K562 (cell line): ENCODE results near the gene VWA3B.

ENCODE experiments used
- FOXA3 ChIP-seq, 2 experiments: fragments of 450-650 bp in 1 of 2; sonication (generic) in 1 of 2; formaldehyde crosslinking; IDR thresholded peaks in 1 of 2; conservative IDR thresholded peaks in 1 of 2; 2 replicates each; pipeline versions ENCODE4 v1.4.0 to v1.8.0; 2020 to 2022; ENCODE audit warnings: mild to moderate bottlenecking in 2 of 2, missing genetic modification reagents in 1 of 2
- KDM1A ChIP-seq, 2 experiments: fragments of 450-650 bp; IDR thresholded peaks; 2 replicates each; pipeline ENCODE4 v1.6.1; 2016; ENCODE audit warnings: mild to moderate bottlenecking in 2 of 2
- NR2C2 ChIP-seq, 2 experiments: fragments of 200-800 bp in 1 of 2; sonication (Bioruptor generic) in 1 of 2; sonication (generic) in 1 of 2; formaldehyde crosslinking in 1 of 2; IDR thresholded peaks; 2 replicates each; pipeline versions ENCODE4 v1.6.1 to v1.8.0; 2016 to 2022; ENCODE audit warnings: mild to moderate bottlenecking in 1 of 2, missing compliant biosample characterization in 1 of 2, missing genetic modification characterization in 1 of 2, missing genetic modification reagents in 1 of 2
- SETDB1 ChIP-seq: IDR thresholded peaks from one replicate; pipeline ENCODE4 v1.6.1; 2012; ENCODE audit warnings: low read length, control low read depth, inconsistent platforms
- SMARCC2 ChIP-seq: fragments of 450-650 bp; IDR thresholded peaks from 2 replicates; pipeline ENCODE4 v1.6.1; 2017; ENCODE audit warnings: antibody characterized with exemption, moderate library complexity, mild to moderate bottlenecking, low read depth
- SRSF7 ChIP-seq: fragments of 200-400 bp; formaldehyde crosslinking; optimal IDR thresholded peaks from 2 replicates; pipeline ENCODE3; 2017; ENCODE audit warnings: mild to moderate bottlenecking, low read depth, low read length
- ZNF184 ChIP-seq: sonication (generic); formaldehyde crosslinking; IDR thresholded peaks from 2 replicates; pipeline ENCODE4 v1.5.0; 2020; ENCODE audit warnings: missing genetic modification reagents
- ZNF253 ChIP-seq: fragments of 250-450 bp; sonication (Bioruptor Pico); conservative IDR thresholded peaks from 2 replicates; pipeline ENCODE4 v1.6.1; 2021; ENCODE audit warnings: mild to moderate bottlenecking
- TF ChIP-seq, protein P1 (sequence below): fragments of 450-650 bp; conservative IDR thresholded peaks from 2 replicates; pipeline ENCODE4 v1.6.1; 2016; ENCODE audit warnings: missing genetic modification characterization, low read depth, mild to moderate bottlenecking, control low read depth, missing compliant biosample characterization
- TF ChIP-seq, protein P2 (sequence below): sonication (generic); formaldehyde crosslinking; IDR thresholded peaks from 2 replicates; pipeline ENCODE4 v1.9.0; 2022; ENCODE audit warnings: mild to moderate bottlenecking, missing genetic modification reagents
- TF ChIP-seq, protein P3 (sequence below): fragments of 450-650 bp; IDR thresholded peaks from 2 replicates; pipeline ENCODE4 v1.6.1; 2016; ENCODE audit warnings: low read depth
- TF ChIP-seq, protein P4 (sequence below), 3 experiments: IDR thresholded peaks in 2 of 3; conservative IDR thresholded peaks in 1 of 3; 2 replicates each; pipeline ENCODE4 v1.5.1; 2011 to 2012; ENCODE audit warnings: low read length in 3 of 3, mild to moderate bottlenecking in 3 of 3, control low read depth in 2 of 3, improper control_type of control experiment in 1 of 3, inconsistent platforms in 1 of 3, low read depth in 1 of 3, mixed read lengths in 1 of 3, moderate library complexity in 1 of 3; ENCODE audit not compliant: insufficient read depth in 2 of 3

DNA sequence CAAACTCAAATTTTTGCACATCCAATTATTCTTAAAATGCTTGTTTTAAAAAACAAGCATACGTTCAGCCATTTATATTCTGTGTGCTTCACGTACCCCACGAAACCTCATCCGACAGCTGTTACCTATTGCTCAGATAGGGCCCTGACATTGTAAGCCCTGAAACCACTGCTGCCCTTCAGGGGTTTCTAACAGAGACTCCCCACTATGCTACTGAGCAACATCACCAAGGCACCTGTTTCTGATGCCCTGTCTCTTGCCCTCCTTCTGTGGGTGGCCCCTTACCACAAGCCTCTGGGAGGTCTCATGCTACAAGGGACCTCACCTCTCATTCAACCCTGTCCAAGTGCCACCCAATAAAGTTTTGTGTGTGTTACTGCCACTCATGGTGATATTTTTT, 240.8 kb downstream of the VWA3B start:
- no peak for TF ChIP-seq FOXA3 (CRISPR knock-in tag; conservative IDR thresholded peaks at IDR 0.05 in 1 of 2, IDR thresholded peaks at IDR 0.05 in 1 of 2)
- no peak for TF ChIP-seq SETDB1
- TF ChIP-seq, protein P1, sequence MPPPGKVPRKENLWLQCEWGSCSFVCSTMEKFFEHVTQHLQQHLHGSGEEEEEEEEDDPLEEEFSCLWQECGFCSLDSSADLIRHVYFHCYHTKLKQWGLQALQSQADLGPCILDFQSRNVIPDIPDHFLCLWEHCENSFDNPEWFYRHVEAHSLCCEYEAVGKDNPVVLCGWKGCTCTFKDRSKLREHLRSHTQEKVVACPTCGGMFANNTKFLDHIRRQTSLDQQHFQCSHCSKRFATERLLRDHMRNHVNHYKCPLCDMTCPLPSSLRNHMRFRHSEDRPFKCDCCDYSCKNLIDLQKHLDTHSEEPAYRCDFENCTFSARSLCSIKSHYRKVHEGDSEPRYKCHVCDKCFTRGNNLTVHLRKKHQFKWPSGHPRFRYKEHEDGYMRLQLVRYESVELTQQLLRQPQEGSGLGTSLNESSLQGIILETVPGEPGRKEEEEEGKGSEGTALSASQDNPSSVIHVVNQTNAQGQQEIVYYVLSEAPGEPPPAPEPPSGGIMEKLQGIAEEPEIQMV, result no peak
- TF ChIP-seq ZNF253 (CRISPR knock-in tag), result no peak
- no peak for TF ChIP-seq SRSF7
- TF ChIP-seq, protein P2, sequence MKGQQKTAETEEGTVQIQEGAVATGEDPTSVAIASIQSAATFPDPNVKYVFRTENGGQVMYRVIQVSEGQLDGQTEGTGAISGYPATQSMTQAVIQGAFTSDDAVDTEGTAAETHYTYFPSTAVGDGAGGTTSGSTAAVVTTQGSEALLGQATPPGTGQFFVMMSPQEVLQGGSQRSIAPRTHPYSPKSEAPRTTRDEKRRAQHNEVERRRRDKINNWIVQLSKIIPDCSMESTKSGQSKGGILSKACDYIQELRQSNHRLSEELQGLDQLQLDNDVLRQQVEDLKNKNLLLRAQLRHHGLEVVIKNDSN, result no peak
- no peak for TF ChIP-seq SMARCC2
- no peak for TF ChIP-seq NR2C2 (CRISPR knock-in tag; IDR thresholded peaks at IDR 0.05)
- no peak for TF ChIP-seq NR2C2 (tag; IDR thresholded peaks at IDR 0.05)
- no peak for TF ChIP-seq ZNF184 (CRISPR knock-in tag)
- no peak for TF ChIP-seq KDM1A (IDR thresholded peaks at IDR 0.05)
- TF ChIP-seq, protein P3, sequence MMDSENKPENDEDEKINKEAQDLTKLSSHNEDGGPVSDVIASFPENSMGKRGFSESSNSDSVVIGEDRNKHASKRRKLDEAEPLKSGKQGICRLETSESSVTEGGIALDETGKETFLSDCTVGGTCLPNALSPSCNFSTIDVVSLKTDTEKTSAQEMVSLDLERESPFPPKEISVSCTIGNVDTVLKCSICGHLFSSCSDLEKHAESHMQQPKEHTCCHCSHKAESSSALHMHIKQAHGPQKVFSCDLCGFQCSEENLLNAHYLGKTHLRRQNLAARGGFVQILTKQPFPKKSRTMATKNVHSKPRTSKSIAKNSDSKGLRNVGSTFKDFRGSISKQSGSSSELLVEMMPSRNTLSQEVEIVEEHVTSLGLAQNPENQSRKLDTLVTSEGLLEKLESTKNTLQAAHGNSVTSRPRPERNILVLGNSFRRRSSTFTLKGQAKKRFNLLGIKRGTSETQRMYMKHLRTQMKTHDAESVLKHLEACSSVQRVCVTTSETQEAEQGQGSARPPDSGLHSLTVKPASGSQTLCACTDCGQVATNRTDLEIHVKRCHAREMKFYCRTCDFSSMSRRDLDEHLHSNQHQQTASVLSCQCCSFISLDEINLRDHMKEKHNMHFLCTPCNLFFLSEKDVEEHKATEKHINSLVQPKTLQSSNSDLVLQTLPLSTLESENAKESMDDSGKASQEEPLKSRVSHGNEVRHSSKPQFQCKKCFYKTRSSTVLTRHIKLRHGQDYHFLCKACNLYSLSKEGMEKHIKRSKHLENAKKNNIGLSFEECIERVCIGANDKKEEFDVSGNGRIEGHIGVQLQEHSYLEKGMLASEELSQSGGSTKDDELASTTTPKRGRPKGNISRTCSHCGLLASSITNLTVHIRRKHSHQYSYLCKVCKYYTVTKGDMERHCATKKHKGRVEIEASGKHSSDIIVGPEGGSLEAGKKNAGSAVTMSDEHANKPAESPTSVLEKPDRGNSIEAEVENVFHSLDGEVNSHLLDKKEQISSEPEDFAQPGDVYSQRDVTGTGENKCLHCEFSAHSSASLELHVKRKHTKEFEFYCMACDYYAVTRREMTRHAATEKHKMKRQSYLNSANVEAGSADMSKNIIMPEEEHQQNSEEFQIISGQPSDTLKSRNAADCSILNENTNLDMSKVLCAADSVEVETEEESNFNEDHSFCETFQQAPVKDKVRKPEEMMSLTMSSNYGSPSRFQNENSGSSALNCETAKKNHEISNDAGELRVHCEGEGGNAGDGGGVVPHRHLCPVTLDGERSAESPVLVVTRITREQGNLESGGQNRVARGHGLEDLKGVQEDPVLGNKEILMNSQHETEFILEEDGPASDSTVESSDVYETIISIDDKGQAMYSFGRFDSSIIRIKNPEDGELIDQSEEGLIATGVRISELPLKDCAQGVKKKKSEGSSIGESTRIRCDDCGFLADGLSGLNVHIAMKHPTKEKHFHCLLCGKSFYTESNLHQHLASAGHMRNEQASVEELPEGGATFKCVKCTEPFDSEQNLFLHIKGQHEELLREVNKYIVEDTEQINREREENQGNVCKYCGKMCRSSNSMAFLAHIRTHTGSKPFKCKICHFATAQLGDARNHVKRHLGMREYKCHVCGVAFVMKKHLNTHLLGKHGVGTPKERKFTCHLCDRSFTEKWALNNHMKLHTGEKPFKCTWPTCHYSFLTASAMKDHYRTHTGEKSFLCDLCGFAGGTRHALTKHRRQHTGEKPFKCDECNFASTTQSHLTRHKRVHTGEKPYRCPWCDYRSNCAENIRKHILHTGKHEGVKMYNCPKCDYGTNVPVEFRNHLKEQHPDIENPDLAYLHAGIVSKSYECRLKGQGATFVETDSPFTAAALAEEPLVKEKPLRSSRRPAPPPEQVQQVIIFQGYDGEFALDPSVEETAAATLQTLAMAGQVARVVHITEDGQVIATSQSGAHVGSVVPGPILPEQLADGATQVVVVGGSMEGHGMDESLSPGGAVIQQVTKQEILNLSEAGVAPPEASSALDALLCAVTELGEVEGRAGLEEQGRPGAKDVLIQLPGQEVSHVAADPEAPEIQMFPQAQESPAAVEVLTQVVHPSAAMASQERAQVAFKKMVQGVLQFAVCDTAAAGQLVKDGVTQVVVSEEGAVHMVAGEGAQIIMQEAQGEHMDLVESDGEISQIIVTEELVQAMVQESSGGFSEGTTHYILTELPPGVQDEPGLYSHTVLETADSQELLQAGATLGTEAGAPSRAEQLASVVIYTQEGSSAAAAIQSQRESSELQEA, result no peak
- TF ChIP-seq, protein P4, sequence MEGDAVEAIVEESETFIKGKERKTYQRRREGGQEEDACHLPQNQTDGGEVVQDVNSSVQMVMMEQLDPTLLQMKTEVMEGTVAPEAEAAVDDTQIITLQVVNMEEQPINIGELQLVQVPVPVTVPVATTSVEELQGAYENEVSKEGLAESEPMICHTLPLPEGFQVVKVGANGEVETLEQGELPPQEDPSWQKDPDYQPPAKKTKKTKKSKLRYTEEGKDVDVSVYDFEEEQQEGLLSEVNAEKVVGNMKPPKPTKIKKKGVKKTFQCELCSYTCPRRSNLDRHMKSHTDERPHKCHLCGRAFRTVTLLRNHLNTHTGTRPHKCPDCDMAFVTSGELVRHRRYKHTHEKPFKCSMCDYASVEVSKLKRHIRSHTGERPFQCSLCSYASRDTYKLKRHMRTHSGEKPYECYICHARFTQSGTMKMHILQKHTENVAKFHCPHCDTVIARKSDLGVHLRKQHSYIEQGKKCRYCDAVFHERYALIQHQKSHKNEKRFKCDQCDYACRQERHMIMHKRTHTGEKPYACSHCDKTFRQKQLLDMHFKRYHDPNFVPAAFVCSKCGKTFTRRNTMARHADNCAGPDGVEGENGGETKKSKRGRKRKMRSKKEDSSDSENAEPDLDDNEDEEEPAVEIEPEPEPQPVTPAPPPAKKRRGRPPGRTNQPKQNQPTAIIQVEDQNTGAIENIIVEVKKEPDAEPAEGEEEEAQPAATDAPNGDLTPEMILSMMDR (IDR thresholded peaks at IDR 0.05 in 2 of 3, conservative IDR thresholded peaks at IDR 0.05 in 1 of 3; ENCODE audit: insufficient read depth in 2 of 3, low read depth in 1 of 3, low read length in 3 of 3), result no peak
